ENCODE data around the gene NOSIP.

DNA sequence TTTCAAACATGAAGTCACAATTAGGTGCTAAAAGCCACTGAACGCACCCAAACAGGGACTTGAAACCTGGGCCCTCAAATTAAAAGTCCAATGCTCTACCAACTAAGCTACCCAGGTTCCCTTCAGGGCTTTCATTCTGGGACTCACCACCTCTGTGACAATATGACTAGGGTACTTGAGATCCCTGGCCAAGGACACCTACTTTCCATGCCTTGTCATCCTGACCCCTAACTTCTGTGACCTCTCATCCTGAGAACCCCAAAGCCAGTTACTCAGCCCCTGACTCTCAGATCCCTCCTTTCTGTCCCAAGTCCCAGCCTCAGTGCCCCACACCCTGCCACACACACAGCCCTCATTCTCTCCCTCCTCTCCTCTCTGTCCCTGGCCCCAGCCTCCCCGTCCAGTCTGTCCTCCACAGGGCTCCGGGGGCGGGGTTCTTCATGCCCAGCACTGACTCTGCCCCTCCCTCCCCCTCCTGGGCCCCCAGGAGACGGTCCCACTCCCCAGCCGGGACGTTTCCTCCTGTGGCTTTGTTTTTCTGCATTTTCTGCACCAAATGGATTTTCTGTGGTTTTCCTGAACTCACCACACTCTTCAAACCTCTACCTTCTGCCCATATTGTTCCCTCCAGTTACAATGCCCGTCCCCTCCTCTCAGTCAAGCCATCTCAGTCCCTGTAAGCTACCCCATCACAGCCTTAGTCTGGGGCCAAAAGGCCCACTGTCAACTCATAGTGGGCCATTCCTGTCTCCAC, 45.5 kb downstream of the NOSIP start:
- TF ChIP-seq, protein P1, sequence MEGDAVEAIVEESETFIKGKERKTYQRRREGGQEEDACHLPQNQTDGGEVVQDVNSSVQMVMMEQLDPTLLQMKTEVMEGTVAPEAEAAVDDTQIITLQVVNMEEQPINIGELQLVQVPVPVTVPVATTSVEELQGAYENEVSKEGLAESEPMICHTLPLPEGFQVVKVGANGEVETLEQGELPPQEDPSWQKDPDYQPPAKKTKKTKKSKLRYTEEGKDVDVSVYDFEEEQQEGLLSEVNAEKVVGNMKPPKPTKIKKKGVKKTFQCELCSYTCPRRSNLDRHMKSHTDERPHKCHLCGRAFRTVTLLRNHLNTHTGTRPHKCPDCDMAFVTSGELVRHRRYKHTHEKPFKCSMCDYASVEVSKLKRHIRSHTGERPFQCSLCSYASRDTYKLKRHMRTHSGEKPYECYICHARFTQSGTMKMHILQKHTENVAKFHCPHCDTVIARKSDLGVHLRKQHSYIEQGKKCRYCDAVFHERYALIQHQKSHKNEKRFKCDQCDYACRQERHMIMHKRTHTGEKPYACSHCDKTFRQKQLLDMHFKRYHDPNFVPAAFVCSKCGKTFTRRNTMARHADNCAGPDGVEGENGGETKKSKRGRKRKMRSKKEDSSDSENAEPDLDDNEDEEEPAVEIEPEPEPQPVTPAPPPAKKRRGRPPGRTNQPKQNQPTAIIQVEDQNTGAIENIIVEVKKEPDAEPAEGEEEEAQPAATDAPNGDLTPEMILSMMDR (IDR thresholded peaks at IDR 0.05) = no peak
- no peak for TF ChIP-seq POLR2A (IDR thresholded peaks at IDR 0.05)

Measured in uterus (tissue), 2 donors.